ENCODE results near the gene IL20.

DNA sequence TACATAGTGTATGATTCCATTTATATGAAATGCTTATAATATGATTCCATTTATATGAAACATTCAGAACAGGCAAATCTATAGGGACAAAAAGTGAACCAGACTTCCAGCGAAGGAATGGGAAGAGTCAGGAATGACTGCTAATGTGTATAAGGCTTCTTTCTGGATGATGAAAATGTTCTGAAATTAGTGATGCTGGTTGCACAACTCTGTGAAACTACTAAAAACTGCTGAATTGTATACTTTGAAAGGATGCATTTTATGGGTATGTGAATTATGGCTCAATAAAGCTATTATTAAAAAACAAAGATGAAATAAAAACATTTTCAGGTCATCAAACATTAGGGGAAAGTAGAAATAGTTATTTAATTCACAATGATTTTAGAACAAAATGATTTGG is 17.7 kb downstream of the IL20 start:
- TF ChIP-seq, protein P1, sequence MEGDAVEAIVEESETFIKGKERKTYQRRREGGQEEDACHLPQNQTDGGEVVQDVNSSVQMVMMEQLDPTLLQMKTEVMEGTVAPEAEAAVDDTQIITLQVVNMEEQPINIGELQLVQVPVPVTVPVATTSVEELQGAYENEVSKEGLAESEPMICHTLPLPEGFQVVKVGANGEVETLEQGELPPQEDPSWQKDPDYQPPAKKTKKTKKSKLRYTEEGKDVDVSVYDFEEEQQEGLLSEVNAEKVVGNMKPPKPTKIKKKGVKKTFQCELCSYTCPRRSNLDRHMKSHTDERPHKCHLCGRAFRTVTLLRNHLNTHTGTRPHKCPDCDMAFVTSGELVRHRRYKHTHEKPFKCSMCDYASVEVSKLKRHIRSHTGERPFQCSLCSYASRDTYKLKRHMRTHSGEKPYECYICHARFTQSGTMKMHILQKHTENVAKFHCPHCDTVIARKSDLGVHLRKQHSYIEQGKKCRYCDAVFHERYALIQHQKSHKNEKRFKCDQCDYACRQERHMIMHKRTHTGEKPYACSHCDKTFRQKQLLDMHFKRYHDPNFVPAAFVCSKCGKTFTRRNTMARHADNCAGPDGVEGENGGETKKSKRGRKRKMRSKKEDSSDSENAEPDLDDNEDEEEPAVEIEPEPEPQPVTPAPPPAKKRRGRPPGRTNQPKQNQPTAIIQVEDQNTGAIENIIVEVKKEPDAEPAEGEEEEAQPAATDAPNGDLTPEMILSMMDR (IDR thresholded peaks at IDR 0.05), result no peak
- no peak for TF ChIP-seq SIN3A (IDR thresholded peaks at IDR 0.05; ENCODE audit: borderline replicate concordance, insufficient read depth, low read depth, low read length)
- TF ChIP-seq TCF7L2 (IDR thresholded peaks at IDR 0.05; ENCODE audit: low read depth, low read length), result no peak
